NCI-H345 (cell line): ENCODE data around the gene CYTH3.
"Not testable (repeated sequence)": the region's sequence is repeated elsewhere in the genome, so short reads cannot be mapped to it uniquely, and the experiment has no call there.

Experiments
- DNase-seq: peaks from one replicate; lab custom pipeline; 2025; lab: John Stamatoyannopoulos, UW

Gene CYTH3

GRCh38 chr7:6193709-6194108 is 78.7 kb downstream of the CYTH3 start:
- DNase-seq, result no peak

- not testable (repeated sequence) for DNase-seq
Measured at GRCh38 chr7:6190563-6190962, 81.9 kb downstream of the CYTH3 start.

- no peak for DNase-seq
Measured at GRCh38 chr7:6188389-6188788, 84.0 kb downstream of the CYTH3 start.

- DNase-seq, result no peak
Measured at GRCh38 chr7:6186577-6186976, 85.8 kb downstream of the CYTH3 start.

- no peak for DNase-seq
Measured at GRCh38 chr7:6182993-6183392, 89.4 kb downstream of the CYTH3 start.

GRCh38 chr7:6181136-6181535 is 91.3 kb downstream of the CYTH3 start:
- DNase-seq, result no peak

- DNase-seq, result no peak
Measured at GRCh38 chr7:6180344-6180725, 92.1 kb downstream of the CYTH3 start.

- DNase-seq, result no peak
Measured at GRCh38 chr7:6179620-6180343, 92.6 kb downstream of the CYTH3 start.

GRCh38 chr7:6178298-6179029 is 94.0 kb downstream of the CYTH3 start:
- no peak for DNase-seq

GRCh38 chr7:6175645-6176044 is 96.8 kb downstream of the CYTH3 start:
- DNase-seq, result no peak

- no peak for DNase-seq
Measured at GRCh38 chr7:6172910-6173295, 99.5 kb downstream of the CYTH3 start.

GRCh38 chr7:6172224-6172909 is 100.1 kb downstream of the CYTH3 start:
- DNase-seq, result no peak

GRCh38 chr7:6171532-6172223 is 100.7 kb downstream of the CYTH3 start:
- DNase-seq, result no peak

- DNase-seq, result no peak
Measured at GRCh38 chr7:6170571-6171531, 101.6 kb downstream of the CYTH3 start.

- no peak for DNase-seq
Measured at GRCh38 chr7:6169805-6170520, 102.5 kb downstream of the CYTH3 start.

- DNase-seq, result no peak
Measured at GRCh38 chr7:6168477-6168868, 104.0 kb downstream of the CYTH3 start.

- no peak for DNase-seq
Measured at GRCh38 chr7:6167587-6168476, 104.6 kb downstream of the CYTH3 start.

GRCh38 chr7:6167004-6167551 is 105.3 kb downstream of the CYTH3 start:
- DNase-seq, result no peak

- DNase-seq, result peak; percentile 39
Measured at GRCh38 chr7:6166443-6166891, 106.0 kb downstream of the CYTH3 start.
